K562 (cell line): Measurements from ENCODE around the gene TESK2. TPM values are rescaled to one million over a fixed set of nuclear protein-coding genes. Genes with fewer than 3 reads are reported as not detected.
A peak's percentile ranks its signal among the peaks of the same experiment; 100 is the strongest.

Experiments
- ARID1B ChIP-seq: fragments of 450-650 bp; IDR thresholded peaks from 2 replicates; pipeline ENCODE4 v1.6.1; 2016; ENCODE audit warnings: antibody characterized with exemption, mild to moderate bottlenecking, inconsistent platforms
- ETS2 ChIP-seq: IDR thresholded peaks from 2 replicates; pipeline ENCODE4 v1.6.1; 2016; ENCODE audit warnings: borderline replicate concordance, missing genetic modification characterization, mild to moderate bottlenecking, moderate library complexity, missing compliant biosample characterization; ENCODE audit not compliant: poor library complexity, severe bottlenecking
- HDAC2 ChIP-seq: fragments of 450-650 bp; IDR thresholded peaks from 2 replicates; pipeline ENCODE4 v1.6.1; 2016; ENCODE audit warnings: mild to moderate bottlenecking
- JUN ChIP-seq, 2 experiments: sonication (generic) in 1 of 2; formaldehyde crosslinking in 1 of 2; IDR thresholded peaks; 2 replicates each; pipeline versions ENCODE4 v1.6.1 to v1.8.0; 2012 to 2022; ENCODE audit warnings: borderline replicate concordance in 2 of 2, mild to moderate bottlenecking in 2 of 2, improper control_type of control experiment in 1 of 2, low read depth in 1 of 2, low read length in 1 of 2, missing genetic modification reagents in 1 of 2
- KLF6 ChIP-seq: fragments of 250-450 bp; sonication (Bioruptor Pico); IDR thresholded peaks from 2 replicates; pipeline ENCODE4 v1.4.0; 2020; ENCODE audit warnings: mild to moderate bottlenecking, moderate library complexity, borderline replicate concordance
- MTA3 ChIP-seq: fragments of 450-650 bp; formaldehyde crosslinking; IDR thresholded peaks from 2 replicates; pipeline ENCODE4 v1.6.1; 2017; ENCODE audit warnings: mild to moderate bottlenecking, borderline replicate concordance
- RAD21 ChIP-seq, 2 experiments: fragments of 250-450 bp in 1 of 2; fragments of 450-650 bp in 1 of 2; sonication (Bioruptor Pico) in 1 of 2; formaldehyde crosslinking in 1 of 2; IDR thresholded peaks in 1 of 2; conservative IDR thresholded peaks in 1 of 2; 2 replicates each; pipeline versions ENCODE4 v1.4.0 to v1.8.0; 2020 to 2022; ENCODE audit warnings: mild to moderate bottlenecking in 2 of 2, moderate library complexity in 1 of 2
- RB1 ChIP-seq: fragments of 450-650 bp; IDR thresholded peaks from 2 replicates; pipeline ENCODE4 v1.6.1; 2017; ENCODE audit warnings: low read depth, mild to moderate bottlenecking
- SMAD4 ChIP-seq: fragments of 250-450 bp; sonication (Bioruptor Pico); conservative IDR thresholded peaks from 2 replicates; pipeline ENCODE4 v1.8.0; 2021; ENCODE audit warnings: inconsistent platforms, mild to moderate bottlenecking, moderate library complexity
- STAG1 ChIP-seq: sonication (generic); formaldehyde crosslinking; IDR thresholded peaks from 2 replicates; pipeline ENCODE4 v1.5.0; 2020; ENCODE audit warnings: missing genetic modification reagents, borderline replicate concordance
- polyA plus RNA-seq, 8 experiments: library from polyadenylated mRNA; depleted of rRNA in 4 of 8; stranded (reverse) in 5 of 8; unstranded in 3 of 8; fragments of >200 nt; fragmentation: Nextera tagmentation in 2 of 8; fragmentation: Illumina TruSeq in 1 of 8; extraction: Ambion mirVana in 2 of 8; extraction: Trizol in 1 of 8; gene quantifications; 2 replicates each; pipeline versions ENCODE4 v1.2.1 to v1.2.3, GENCODE V29; 2011 to 2014; ENCODE audit warnings: inconsistent platforms in 1 of 8, missing spikeins in 1 of 8
- total RNA-seq, 7 experiments: library from RNA; depleted of rRNA in 6 of 7; stranded (reverse); fragments of >200 nt in 6 of 7; fragmentation: Illumina TruSeq in 2 of 7; extraction: Trizol in 2 of 7; gene quantifications; 2 replicates each; pipeline versions ENCODE4 v1.2.1 to v1.2.3, GENCODE V29; 2011 to 2021; ENCODE audit warnings: low replicate concordance in 1 of 7
- TF ChIP-seq, protein P1 (sequence below), 2 experiments: IDR thresholded peaks; 2 replicates each; pipeline ENCODE4 v1.6.1; 2012; ENCODE audit warnings: improper control_type of control experiment in 2 of 2, low read depth in 2 of 2, low read length in 2 of 2, borderline replicate concordance in 1 of 2
- TF ChIP-seq, protein P2 (sequence below), 2 experiments: fragments of 450-650 bp in 1 of 2; sonication (generic) in 1 of 2; formaldehyde crosslinking in 1 of 2; IDR thresholded peaks; 2 replicates each; pipeline versions ENCODE4 v1.7.1 to v1.9.0; 2016 to 2022; ENCODE audit warnings: inconsistent platforms in 1 of 2, mild to moderate bottlenecking in 1 of 2, missing genetic modification reagents in 1 of 2
- TF ChIP-seq, protein P3 (sequence below): sonication (generic); formaldehyde crosslinking; IDR thresholded peaks from 2 replicates; pipeline ENCODE4 v1.9.0; 2022; ENCODE audit warnings: mild to moderate bottlenecking, missing genetic modification reagents

Gene TESK2
- total and polyA plus RNA-seq, 9 of the 15 experiments (the other 6 are each of a cell fraction or from before 2014, with no cell fraction given), result 1.6 to 5.3 (median 3.7) TPM

DNA sequence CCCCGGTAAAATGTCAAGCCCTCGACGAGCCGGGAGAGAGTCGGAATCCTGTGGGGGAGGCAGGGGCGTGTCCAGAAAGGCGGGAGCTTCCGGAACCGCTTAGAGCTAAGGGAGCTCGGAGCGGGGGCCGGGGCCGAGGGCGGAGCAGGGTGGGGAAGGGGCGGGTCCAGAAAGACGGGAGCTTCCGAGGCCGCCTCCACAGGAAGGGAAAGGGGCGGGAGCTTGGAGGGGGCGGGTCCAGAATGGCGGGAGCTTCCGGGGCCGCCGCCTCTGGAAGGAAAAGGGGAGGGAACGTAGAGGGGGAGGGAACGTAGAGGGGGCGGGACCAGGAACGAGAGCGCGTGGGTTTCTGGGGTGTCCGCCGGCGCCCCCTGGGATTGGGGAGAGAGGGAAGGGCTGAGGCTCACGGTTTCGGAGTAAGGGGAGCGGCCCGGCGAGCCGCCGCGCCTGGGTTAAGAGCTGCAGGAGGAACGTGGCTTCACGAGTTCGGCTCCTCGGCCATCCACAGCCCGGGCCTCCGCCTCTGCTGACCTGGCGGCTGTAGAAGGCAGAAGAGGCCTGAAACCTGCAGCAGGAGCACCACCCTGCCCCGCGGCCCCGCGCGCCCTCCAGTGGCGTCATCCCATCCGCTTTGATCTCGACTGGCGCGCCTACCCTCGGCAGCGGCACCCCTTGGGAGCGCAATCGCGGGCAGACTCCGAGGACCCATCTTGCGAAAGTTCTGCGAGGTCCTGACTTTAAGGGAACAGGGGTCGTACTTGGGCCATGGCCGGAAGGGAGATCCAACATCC, 187.2 kb downstream of the TESK2 start (continued):
- TF ChIP-seq, protein P1, sequence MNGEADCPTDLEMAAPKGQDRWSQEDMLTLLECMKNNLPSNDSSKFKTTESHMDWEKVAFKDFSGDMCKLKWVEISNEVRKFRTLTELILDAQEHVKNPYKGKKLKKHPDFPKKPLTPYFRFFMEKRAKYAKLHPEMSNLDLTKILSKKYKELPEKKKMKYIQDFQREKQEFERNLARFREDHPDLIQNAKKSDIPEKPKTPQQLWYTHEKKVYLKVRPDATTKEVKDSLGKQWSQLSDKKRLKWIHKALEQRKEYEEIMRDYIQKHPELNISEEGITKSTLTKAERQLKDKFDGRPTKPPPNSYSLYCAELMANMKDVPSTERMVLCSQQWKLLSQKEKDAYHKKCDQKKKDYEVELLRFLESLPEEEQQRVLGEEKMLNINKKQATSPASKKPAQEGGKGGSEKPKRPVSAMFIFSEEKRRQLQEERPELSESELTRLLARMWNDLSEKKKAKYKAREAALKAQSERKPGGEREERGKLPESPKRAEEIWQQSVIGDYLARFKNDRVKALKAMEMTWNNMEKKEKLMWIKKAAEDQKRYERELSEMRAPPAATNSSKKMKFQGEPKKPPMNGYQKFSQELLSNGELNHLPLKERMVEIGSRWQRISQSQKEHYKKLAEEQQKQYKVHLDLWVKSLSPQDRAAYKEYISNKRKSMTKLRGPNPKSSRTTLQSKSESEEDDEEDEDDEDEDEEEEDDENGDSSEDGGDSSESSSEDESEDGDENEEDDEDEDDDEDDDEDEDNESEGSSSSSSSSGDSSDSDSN (IDR thresholded peaks at IDR 0.05; ENCODE audit: borderline replicate concordance in 1 of 2, low read depth in 2 of 2, low read length in 2 of 2), result peak in 1 of 2 experiments; percentile 83; a peak in 2 of 4 replicates
- TF ChIP-seq MTA3 (peak; percentile 93), ARID1B (peak; percentile 52), HDAC2 (peak; percentile 45; the same call in 1 of the 2 replicates), RB1 (peak; percentile 93), SMAD4 (CRISPR knock-in tag) (peak; percentile 80; the same call in 1 of the 2 replicates), ETS2 (no peak), KLF6 (CRISPR knock-in tag) (peak; percentile 36; the same call in 1 of the 2 replicates), STAG1 (CRISPR knock-in tag) (peak; percentile 96), RAD21 (CRISPR knock-in tag; conservative IDR thresholded peaks at IDR 0.05 in 1 of 2, IDR thresholded peaks at IDR 0.05 in 1 of 2) (peak; percentile 93 to 94), JUN (IDR thresholded peaks at IDR 0.05; ENCODE audit: borderline replicate concordance, low read depth, low read length) (0 out of 2 replicates have a peak, but pooled peaks have one; percentile 41), JUN (CRISPR knock-in tag; IDR thresholded peaks at IDR 0.05; ENCODE audit: borderline replicate concordance) (no peak)
- TF ChIP-seq, protein P2, sequence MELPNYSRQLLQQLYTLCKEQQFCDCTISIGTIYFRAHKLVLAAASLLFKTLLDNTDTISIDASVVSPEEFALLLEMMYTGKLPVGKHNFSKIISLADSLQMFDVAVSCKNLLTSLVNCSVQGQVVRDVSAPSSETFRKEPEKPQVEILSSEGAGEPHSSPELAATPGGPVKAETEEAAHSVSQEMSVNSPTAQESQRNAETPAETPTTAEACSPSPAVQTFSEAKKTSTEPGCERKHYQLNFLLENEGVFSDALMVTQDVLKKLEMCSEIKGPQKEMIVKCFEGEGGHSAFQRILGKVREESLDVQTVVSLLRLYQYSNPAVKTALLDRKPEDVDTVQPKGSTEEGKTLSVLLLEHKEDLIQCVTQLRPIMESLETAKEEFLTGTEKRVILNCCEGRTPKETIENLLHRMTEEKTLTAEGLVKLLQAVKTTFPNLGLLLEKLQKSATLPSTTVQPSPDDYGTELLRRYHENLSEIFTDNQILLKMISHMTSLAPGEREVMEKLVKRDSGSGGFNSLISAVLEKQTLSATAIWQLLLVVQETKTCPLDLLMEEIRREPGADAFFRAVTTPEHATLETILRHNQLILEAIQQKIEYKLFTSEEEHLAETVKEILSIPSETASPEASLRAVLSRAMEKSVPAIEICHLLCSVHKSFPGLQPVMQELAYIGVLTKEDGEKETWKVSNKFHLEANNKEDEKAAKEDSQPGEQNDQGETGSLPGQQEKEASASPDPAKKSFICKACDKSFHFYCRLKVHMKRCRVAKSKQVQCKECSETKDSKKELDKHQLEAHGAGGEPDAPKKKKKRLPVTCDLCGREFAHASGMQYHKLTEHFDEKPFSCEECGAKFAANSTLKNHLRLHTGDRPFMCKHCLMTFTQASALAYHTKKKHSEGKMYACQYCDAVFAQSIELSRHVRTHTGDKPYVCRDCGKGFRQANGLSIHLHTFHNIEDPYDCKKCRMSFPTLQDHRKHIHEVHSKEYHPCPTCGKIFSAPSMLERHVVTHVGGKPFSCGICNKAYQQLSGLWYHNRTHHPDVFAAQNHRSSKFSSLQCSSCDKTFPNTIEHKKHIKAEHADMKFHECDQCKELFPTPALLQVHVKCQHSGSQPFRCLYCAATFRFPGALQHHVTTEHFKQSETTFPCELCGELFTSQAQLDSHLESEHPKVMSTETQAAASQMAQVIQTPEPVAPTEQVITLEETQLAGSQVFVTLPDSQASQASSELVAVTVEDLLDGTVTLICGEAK (IDR thresholded peaks at IDR 0.05), result peak; percentile 84
- TF ChIP-seq, protein P2 (CRISPR knock-in tag; IDR thresholded peaks at IDR 0.05), result no peak
- TF ChIP-seq, protein P3, sequence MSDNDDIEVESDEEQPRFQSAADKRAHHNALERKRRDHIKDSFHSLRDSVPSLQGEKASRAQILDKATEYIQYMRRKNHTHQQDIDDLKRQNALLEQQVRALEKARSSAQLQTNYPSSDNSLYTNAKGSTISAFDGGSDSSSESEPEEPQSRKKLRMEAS, result peak; percentile 79
